ENCODE results near the gene VIM. TPM values are rescaled to one million over a fixed set of nuclear protein-coding genes. Genes with fewer than 3 reads are reported as not detected.
A peak's percentile ranks its signal among the peaks of the same experiment; 100 is the strongest.

The VIM gene
- polyA plus RNA-seq, 1 donor (not counting 4 experiments of a cell fraction or from before 2014, with no cell fraction given), result 495 TPM

GRCh38 chr10:17215782-17216122 lies 12.3 kb upstream of the VIM start:
- H3K27ac ChIP-seq (ENCODE audit: control insufficient read depth, insufficient read depth, low read length), result peak overlapping the region; percentile 96
- peak overlapping the region; percentile 60 for H3K4me2 ChIP-seq (ENCODE audit: control insufficient read depth, extremely low read depth, insufficient read depth, low read depth, low read length)
- H3K9me3 ChIP-seq (ENCODE audit: control insufficient read depth, low read depth, low read length), result no peaks in the 10 kb centered on the region
- H3K27me3 ChIP-seq (ENCODE audit: control insufficient read depth, extremely low read depth, insufficient read depth, low read length), result no peaks in the 10 kb centered on the region
- DNase-seq (ENCODE audit: low read depth, low spot score) (no peak), FAIRE-seq (no peak)
- H3K36me3 ChIP-seq (ENCODE audit: control insufficient read depth in 2 of 2, extremely low read depth in 1 of 2, insufficient read depth in 2 of 2, low read length in 2 of 2), result no peaks in the 10 kb centered on the region
- H3K9me1 ChIP-seq (ENCODE audit: control insufficient read depth, extremely low read depth, insufficient read depth, low read length), result no peaks in the 10 kb centered on the region
- H2AFZ ChIP-seq (ENCODE audit: control insufficient read depth, low read length), result no peak overlapping the region
- peaks cover 47% of the 10 kb centered on the region for H3K4me1 ChIP-seq (ENCODE audit: control insufficient read depth, extremely low read depth, insufficient read depth, low read length)
- peak overlapping the region in 1 of 3 experiments; percentile 13 for H3K4me3 ChIP-seq (ENCODE audit: control insufficient read depth in 2 of 3, extremely low read depth in 1 of 3, insufficient read depth in 2 of 3, low read depth in 1 of 3, low read length in 3 of 3)
- dilution Hi-C loops (cut with MboI; ENCODE audit: extremely low pct_ligation_motif_present, low sequenced_read_pairs), result no loop called here
- H3K79me2 ChIP-seq (ENCODE audit: control insufficient read depth, insufficient read depth, low read length), result no peaks in the 10 kb centered on the region
- peak overlapping the region; percentile 40 for H3K9ac ChIP-seq (ENCODE audit: control insufficient read depth, extremely low read depth, insufficient read depth, low read length)
- H4K20me1 ChIP-seq (ENCODE audit: control insufficient read depth, extremely low read depth, insufficient read depth, low read length), result no peaks in the 10 kb centered on the region
- no peak for TF ChIP-seq CTCF (optimal IDR thresholded peaks at IDR 0.05 in 1 of 3, IDR thresholded peaks at IDR 0.05 in 1 of 3, conservative IDR thresholded peaks at IDR 0.05 in 1 of 3; ENCODE audit: extremely low read depth in 1 of 3, insufficient read depth in 2 of 3, low read length in 3 of 3)
- TF ChIP-seq EZH2 (IDR thresholded peaks at IDR 0.05; ENCODE audit: low read length), result no peak

- dilution Hi-C loops (cut with MboI; ENCODE audit: extremely low pct_ligation_motif_present, low sequenced_read_pairs), result no loop called here
- Histone ChIP-seq H4K20me1 (ENCODE audit: control insufficient read depth, extremely low read depth, insufficient read depth, low read length) (no peaks in the 10 kb centered on the region), H3K4me2 (ENCODE audit: control insufficient read depth, extremely low read depth, insufficient read depth, low read depth, low read length) (peak overlapping the region; percentile 60), H3K4me1 (ENCODE audit: control insufficient read depth, extremely low read depth, insufficient read depth, low read length) (peaks cover 45% of the 10 kb centered on the region), H3K9me3 (ENCODE audit: control insufficient read depth, low read depth, low read length) (no peaks in the 10 kb centered on the region), H3K36me3 (ENCODE audit: control insufficient read depth in 2 of 2, extremely low read depth in 1 of 2, insufficient read depth in 2 of 2, low read length in 2 of 2) (no peaks in the 10 kb centered on the region), H3K4me3 (ENCODE audit: control insufficient read depth in 2 of 3, extremely low read depth in 1 of 3, insufficient read depth in 2 of 3, low read depth in 1 of 3, low read length in 3 of 3) (no peak overlapping the region), H3K9me1 (ENCODE audit: control insufficient read depth, extremely low read depth, insufficient read depth, low read length) (no peaks in the 10 kb centered on the region), H3K27me3 (ENCODE audit: control insufficient read depth, extremely low read depth, insufficient read depth, low read length) (no peaks in the 10 kb centered on the region), H3K27ac (ENCODE audit: control insufficient read depth, insufficient read depth, low read length) (peak overlapping the region; percentile 96), H3K9ac (ENCODE audit: control insufficient read depth, extremely low read depth, insufficient read depth, low read length) (peak overlapping the region; percentile 71), H3K79me2 (ENCODE audit: control insufficient read depth, insufficient read depth, low read length) (no peaks in the 10 kb centered on the region), H2AFZ (ENCODE audit: control insufficient read depth, low read length) (peak overlapping the region; percentile 21)
- FAIRE-seq (peak; percentile 91), DNase-seq (ENCODE audit: low read depth, low spot score) (no peak)
- no peak for TF ChIP-seq EZH2 (IDR thresholded peaks at IDR 0.05; ENCODE audit: low read length)
- TF ChIP-seq CTCF (optimal IDR thresholded peaks at IDR 0.05 in 1 of 3, IDR thresholded peaks at IDR 0.05 in 1 of 3, conservative IDR thresholded peaks at IDR 0.05 in 1 of 3; ENCODE audit: extremely low read depth in 1 of 3, insufficient read depth in 2 of 3, low read length in 3 of 3), result no peak
These were observed 11.7 kb upstream of the VIM start for GRCh38 chr10:17216217-17216900.

Data from keratinocyte (primary cell).